DMS79 (cell line): Measurements from ENCODE around the gene FRMD4A.
"Not testable (repeated sequence)": the region's sequence is repeated elsewhere in the genome, so short reads cannot be mapped to it uniquely, and the experiment has no call there.

ENCODE experiments used
- DNase-seq: peaks from one replicate; lab custom pipeline; 2025; lab: John Stamatoyannopoulos, UW

Gene FRMD4A

GRCh38 chr10:14052931-14053330 lies 277.8 kb downstream of the FRMD4A start:
- DNase-seq = no peak

GRCh38 chr10:14050598-14050997 lies 280.1 kb downstream of the FRMD4A start:
- no peak for DNase-seq

GRCh38 chr10:14048930-14049613 lies 281.7 kb downstream of the FRMD4A start:
- DNase-seq = no peak

GRCh38 chr10:14047431-14047830 lies 283.3 kb downstream of the FRMD4A start:
- no peak for DNase-seq

GRCh38 chr10:14042051-14042450 lies 288.7 kb downstream of the FRMD4A start:
- DNase-seq = not testable (repeated sequence)

- DNase-seq = no peak
Measured at GRCh38 chr10:14040787-14041631, 289.7 kb downstream of the FRMD4A start.

- no peak for DNase-seq
Measured at GRCh38 chr10:14039968-14040668, 290.6 kb downstream of the FRMD4A start.

- DNase-seq = no peak
Measured at GRCh38 chr10:14036233-14036632, 294.5 kb downstream of the FRMD4A start.

- DNase-seq = no peak
Measured at GRCh38 chr10:14035506-14035905, 295.2 kb downstream of the FRMD4A start.

GRCh38 chr10:14032406-14032998 lies 298.2 kb downstream of the FRMD4A start:
- DNase-seq = no peak

- DNase-seq = no peak
Measured at GRCh38 chr10:14026325-14026724, 304.4 kb downstream of the FRMD4A start.

GRCh38 chr10:14025283-14026189 lies 305.2 kb downstream of the FRMD4A start:
- DNase-seq = no peak

GRCh38 chr10:14024329-14025202 lies 306.2 kb downstream of the FRMD4A start:
- no peak for DNase-seq

GRCh38 chr10:14023673-14024328 lies 306.9 kb downstream of the FRMD4A start:
- no peak for DNase-seq

- no peak for DNase-seq
Measured at GRCh38 chr10:14022954-14023672, 307.6 kb downstream of the FRMD4A start.

GRCh38 chr10:14022052-14022451 lies 308.7 kb downstream of the FRMD4A start:
- no peak for DNase-seq

- DNase-seq = no peak
Measured at GRCh38 chr10:14020037-14020664, 310.6 kb downstream of the FRMD4A start.

- DNase-seq = no peak
Measured at GRCh38 chr10:14017467-14017866, 313.3 kb downstream of the FRMD4A start.

- no peak for DNase-seq
Measured at GRCh38 chr10:14016931-14017333, 313.8 kb downstream of the FRMD4A start.
